Thyroid gland (tissue), 4 donors: ENCODE data around the gene UCK2.

Experiments used
- POLR2A ChIP-seq, 2 donors: fragments of 450-650 bp; IDR thresholded peaks; one replicate each; pipeline ENCODE4 v1.6.1; 2017; ENCODE audit warnings: antibody characterized with exemption in 2 of 2, mild to moderate bottlenecking in 2 of 2, moderate library complexity in 1 of 2
- TF ChIP-seq, protein P1 (sequence below), 6 experiments: fragments of 200-600 bp in 3 of 6; fragments of 450-650 bp in 3 of 6; sonication (generic) in 3 of 6; IDR thresholded peaks; one replicate each; pipeline ENCODE4 v1.5.1; 2016 to 2019; ENCODE audit warnings: antibody characterized with exemption in 6 of 6, mild to moderate bottlenecking in 2 of 6, inconsistent platforms in 1 of 6, moderate library complexity in 1 of 6

GRCh38 chr1:165849353-165850133 is 22.1 kb downstream of the UCK2 start:
- TF ChIP-seq, protein P1, sequence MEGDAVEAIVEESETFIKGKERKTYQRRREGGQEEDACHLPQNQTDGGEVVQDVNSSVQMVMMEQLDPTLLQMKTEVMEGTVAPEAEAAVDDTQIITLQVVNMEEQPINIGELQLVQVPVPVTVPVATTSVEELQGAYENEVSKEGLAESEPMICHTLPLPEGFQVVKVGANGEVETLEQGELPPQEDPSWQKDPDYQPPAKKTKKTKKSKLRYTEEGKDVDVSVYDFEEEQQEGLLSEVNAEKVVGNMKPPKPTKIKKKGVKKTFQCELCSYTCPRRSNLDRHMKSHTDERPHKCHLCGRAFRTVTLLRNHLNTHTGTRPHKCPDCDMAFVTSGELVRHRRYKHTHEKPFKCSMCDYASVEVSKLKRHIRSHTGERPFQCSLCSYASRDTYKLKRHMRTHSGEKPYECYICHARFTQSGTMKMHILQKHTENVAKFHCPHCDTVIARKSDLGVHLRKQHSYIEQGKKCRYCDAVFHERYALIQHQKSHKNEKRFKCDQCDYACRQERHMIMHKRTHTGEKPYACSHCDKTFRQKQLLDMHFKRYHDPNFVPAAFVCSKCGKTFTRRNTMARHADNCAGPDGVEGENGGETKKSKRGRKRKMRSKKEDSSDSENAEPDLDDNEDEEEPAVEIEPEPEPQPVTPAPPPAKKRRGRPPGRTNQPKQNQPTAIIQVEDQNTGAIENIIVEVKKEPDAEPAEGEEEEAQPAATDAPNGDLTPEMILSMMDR (IDR thresholded peaks at IDR 0.05), result no peak
- no peak for TF ChIP-seq POLR2A (IDR thresholded peaks at IDR 0.05)
